GM23338 (cell line): Measurements from ENCODE around the gene TPBG. TPM values are rescaled to one million over a fixed set of nuclear protein-coding genes. Genes with fewer than 3 reads are reported as not detected.

ENCODE experiments used
- CTCF ChIP-seq, 2 experiments: fragments of 200-600 bp in 1 of 2; sonication (generic) in 1 of 2; conservative IDR thresholded peaks; 2 replicates each; pipeline versions ENCODE4 v1.5.1 to v1.6.1; 2016 to 2017; ENCODE audit warnings: antibody characterized with exemption in 2 of 2, low read depth in 2 of 2, mild to moderate bottlenecking in 2 of 2, moderate library complexity in 1 of 2
- ETS1 ChIP-seq: IDR thresholded peaks from 2 replicates; pipeline ENCODE4 v1.6.1; 2016; ENCODE audit warnings: antibody characterized with exemption
- EZH2 ChIP-seq: fragments of 200-600 bp; sonication (generic); IDR thresholded peaks from one replicate; pipeline ENCODE4 v1.8.0; 2017; ENCODE audit warnings: antibody characterized with exemption, mild to moderate bottlenecking, low read depth; ENCODE audit not compliant: unreplicated experiment
- EZH2phosphoT487 ChIP-seq: fragments of 200-600 bp; sonication (generic); IDR thresholded peaks from one replicate; pipeline ENCODE4 v1.8.1; 2018; ENCODE audit warnings: antibody characterized with exemption; ENCODE audit not compliant: unreplicated experiment
- NANOG ChIP-seq: IDR thresholded peaks from 2 replicates; pipeline ENCODE4 v1.6.1; 2016; ENCODE audit warnings: antibody characterized with exemption, borderline replicate concordance
- REST ChIP-seq: IDR thresholded peaks from one replicate; pipeline ENCODE4 v1.6.1; 2018; ENCODE audit warnings: antibody characterized with exemption; ENCODE audit not compliant: unreplicated experiment
- STAT1 ChIP-seq: IDR thresholded peaks from one replicate; pipeline ENCODE4 v1.6.1; 2016; ENCODE audit warnings: antibody characterized with exemption; ENCODE audit not compliant: unreplicated experiment
- ZNF114 ChIP-seq: fragments of 250-450 bp; sonication (Bioruptor Pico); IDR thresholded peaks from 2 replicates; pipeline ENCODE4 v1.5.0; 2020; ENCODE audit warnings: mild to moderate bottlenecking, moderate library complexity
- ZNF462 ChIP-seq: fragments of 250-450 bp; sonication (Bioruptor Pico); IDR thresholded peaks from 2 replicates; pipeline ENCODE4 v1.5.0; 2020; ENCODE audit warnings: mild to moderate bottlenecking, moderate library complexity
- polyA plus RNA-seq: library from polyadenylated mRNA; unstranded; fragments of >200 nt; fragmentation: Nextera tagmentation; extraction: Ambion mirVana; gene quantifications from 2 replicates; pipeline ENCODE4 v1.2.1, GENCODE V29; 2016
- total RNA-seq: library from RNA; depleted of rRNA; stranded (reverse); fragments of >200 nt; shearing (Covaris generic); gene quantifications from 2 replicates; pipeline ENCODE4 v1.2.3, GENCODE V29; 2014

Gene TPBG
- total and polyA plus RNA-seq, 2 experiments from 2014 or later: 22.1 to 33.0 TPM

GRCh38 chr6:82372656-82373055 lies 9.0 kb downstream of the TPBG start (continued):
- no peak for TF ChIP-seq ZNF462 (CRISPR knock-in tag)
- no peak for TF ChIP-seq ZNF114 (CRISPR knock-in tag)
- no peak for TF ChIP-seq CTCF (conservative IDR thresholded peaks at IDR 0.05; ENCODE audit: low read depth in 2 of 2)
- no peak for TF ChIP-seq NANOG
- TF ChIP-seq EZH2: no peak
- no peak for TF ChIP-seq REST
- no peak for TF ChIP-seq EZH2phosphoT487
- no peak for TF ChIP-seq STAT1
- TF ChIP-seq ETS1: no peak
